DMS153 treated with DMSO at 0.1 percent for 48 hours (cell line): ENCODE results near the gene CAPZB.

ENCODE experiments used
- DNase-seq: peaks from one replicate; lab custom pipeline; 2025; ENCODE audit not compliant: unreplicated experiment; lab: John Stamatoyannopoulos, UW

Gene CAPZB

GRCh38 chr1:19449454-19450228, 35.7 kb downstream of the CAPZB start:
- DNase-seq: no peak

GRCh38 chr1:19448491-19449439, 36.6 kb downstream of the CAPZB start:
- DNase-seq: no peak

GRCh38 chr1:19447550-19447949, 37.8 kb downstream of the CAPZB start:
- no peak for DNase-seq

GRCh38 chr1:19445417-19446342, 39.7 kb downstream of the CAPZB start:
- DNase-seq: no peak

- DNase-seq: no peak
Measured at GRCh38 chr1:19444296-19445021, 40.9 kb downstream of the CAPZB start.

- DNase-seq: no peak
Measured at GRCh38 chr1:19443326-19443725, 42.0 kb downstream of the CAPZB start.

- DNase-seq: no peak
Measured at GRCh38 chr1:19442154-19443096, 42.9 kb downstream of the CAPZB start.

GRCh38 chr1:19441048-19441780, 44.1 kb downstream of the CAPZB start:
- DNase-seq: no peak

- no peak for DNase-seq
Measured at GRCh38 chr1:19439464-19440171, 45.7 kb downstream of the CAPZB start.

GRCh38 chr1:19438516-19439195, 46.7 kb downstream of the CAPZB start:
- no peak for DNase-seq

- no peak for DNase-seq
Measured at GRCh38 chr1:19437891-19438294, 47.4 kb downstream of the CAPZB start.

- no peak for DNase-seq
Measured at GRCh38 chr1:19436716-19437476, 48.4 kb downstream of the CAPZB start.

GRCh38 chr1:19435851-19436455, 49.4 kb downstream of the CAPZB start:
- DNase-seq: no peak

- DNase-seq: no peak
Measured at GRCh38 chr1:19435181-19435580, 50.2 kb downstream of the CAPZB start.

GRCh38 chr1:19433719-19433998, 51.7 kb downstream of the CAPZB start:
- DNase-seq: no peak

- no peak for DNase-seq
Measured at GRCh38 chr1:19432943-19433718, 52.2 kb downstream of the CAPZB start.
